ENCODE measurements around the gene TXK. TPM values are rescaled to one million over a fixed set of nuclear protein-coding genes. Genes with fewer than 3 reads are reported as not detected.

TXK gene
- total and polyA plus RNA-seq, 8 donors = 0.15 to 8.3 (median 1.2) TPM; not detected in 1

DNA sequence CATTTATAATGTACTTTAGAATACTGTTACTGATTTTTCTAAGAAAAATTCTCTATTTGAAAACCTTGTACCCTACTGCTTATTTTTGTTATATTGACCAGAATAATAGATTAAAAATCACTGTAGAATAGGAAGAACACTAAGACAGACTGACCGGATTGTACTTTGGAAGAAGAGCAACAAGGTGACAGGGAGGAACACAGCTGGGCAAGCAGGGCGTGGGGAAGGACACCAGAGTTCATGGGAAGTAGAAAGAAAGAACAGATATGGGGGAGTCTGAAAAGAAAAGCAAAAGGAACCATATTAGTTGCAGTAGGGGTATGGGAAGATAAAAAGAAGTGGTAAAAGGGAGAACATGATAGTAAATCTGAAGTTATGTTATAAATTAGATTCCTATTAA is 38.6 kb downstream of the TXK start:
- no peak for DNase-seq
- Histone ChIP-seq H3K27ac (no peak overlapping the region), H3K4me1 (no peaks in the 10 kb centered on the region), H3K27me3 (no peaks in the 10 kb centered on the region), H3K9me3 (no peaks in the 10 kb centered on the region), H3K4me3 (no peak overlapping the region), H3K36me3 (no peaks in the 10 kb centered on the region)
- WGBS, 5 donors = 64 to 79% (median 73%) methylated on average over 2 of the region's 2 CpGs
- no peak for TF ChIP-seq POLR2A (IDR thresholded peaks at IDR 0.05)
- no peak for TF ChIP-seq POLR2AphosphoS5 (IDR thresholded peaks at IDR 0.05)
- TF ChIP-seq EP300 (IDR thresholded peaks at IDR 0.05) = no peak
- TF ChIP-seq, protein P1, sequence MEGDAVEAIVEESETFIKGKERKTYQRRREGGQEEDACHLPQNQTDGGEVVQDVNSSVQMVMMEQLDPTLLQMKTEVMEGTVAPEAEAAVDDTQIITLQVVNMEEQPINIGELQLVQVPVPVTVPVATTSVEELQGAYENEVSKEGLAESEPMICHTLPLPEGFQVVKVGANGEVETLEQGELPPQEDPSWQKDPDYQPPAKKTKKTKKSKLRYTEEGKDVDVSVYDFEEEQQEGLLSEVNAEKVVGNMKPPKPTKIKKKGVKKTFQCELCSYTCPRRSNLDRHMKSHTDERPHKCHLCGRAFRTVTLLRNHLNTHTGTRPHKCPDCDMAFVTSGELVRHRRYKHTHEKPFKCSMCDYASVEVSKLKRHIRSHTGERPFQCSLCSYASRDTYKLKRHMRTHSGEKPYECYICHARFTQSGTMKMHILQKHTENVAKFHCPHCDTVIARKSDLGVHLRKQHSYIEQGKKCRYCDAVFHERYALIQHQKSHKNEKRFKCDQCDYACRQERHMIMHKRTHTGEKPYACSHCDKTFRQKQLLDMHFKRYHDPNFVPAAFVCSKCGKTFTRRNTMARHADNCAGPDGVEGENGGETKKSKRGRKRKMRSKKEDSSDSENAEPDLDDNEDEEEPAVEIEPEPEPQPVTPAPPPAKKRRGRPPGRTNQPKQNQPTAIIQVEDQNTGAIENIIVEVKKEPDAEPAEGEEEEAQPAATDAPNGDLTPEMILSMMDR (IDR thresholded peaks at IDR 0.05) = no peak
- intact Hi-C loops (cut with DNase I; ENCODE audit: low total_unique reads) = no loop called here

DNA sequence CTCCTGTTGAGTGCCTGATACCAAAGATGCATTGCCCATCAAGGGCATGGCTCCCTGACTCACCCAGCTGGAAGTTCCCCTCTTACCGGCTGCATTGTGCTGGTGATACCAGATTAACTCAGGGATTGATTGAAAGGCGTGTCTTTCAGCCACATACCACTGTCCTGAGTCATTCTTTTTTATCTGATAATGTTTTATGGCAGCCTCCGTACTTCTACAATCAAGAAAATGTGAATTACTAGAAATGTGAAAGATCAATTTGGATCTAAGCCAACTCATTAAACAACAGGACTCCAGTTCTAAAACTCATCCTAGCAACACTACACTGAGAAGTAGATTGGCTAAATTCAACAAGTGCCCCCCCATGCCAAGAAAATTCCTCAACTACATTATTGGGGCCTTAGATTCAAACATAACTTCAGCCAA is 40.0 kb downstream of the TXK start:
- 24 to 43% (median 29%) methylated on average over 3 of the region's 3 CpGs for WGBS, 5 donors
- H3K9me3 ChIP-seq = no peaks in the 10 kb centered on the region
- H3K4me1 ChIP-seq = no peaks in the 10 kb centered on the region
- no peaks in the 10 kb centered on the region for H3K27me3 ChIP-seq
- no peak overlapping the region for H3K4me3 ChIP-seq
- intact Hi-C loops (cut with DNase I; ENCODE audit: low total_unique reads) = no loop called here
- TF ChIP-seq EP300 (IDR thresholded peaks at IDR 0.05) = no peak
- no peak for TF ChIP-seq POLR2A (IDR thresholded peaks at IDR 0.05)
- TF ChIP-seq POLR2AphosphoS5 (IDR thresholded peaks at IDR 0.05) = no peak
- TF ChIP-seq, protein P1 (IDR thresholded peaks at IDR 0.05) = no peak
- DNase-seq = peak in 1 of 2 donors; percentile 26
- H3K36me3 ChIP-seq = no peaks in the 10 kb centered on the region
- no peak overlapping the region for H3K27ac ChIP-seq

DNA sequence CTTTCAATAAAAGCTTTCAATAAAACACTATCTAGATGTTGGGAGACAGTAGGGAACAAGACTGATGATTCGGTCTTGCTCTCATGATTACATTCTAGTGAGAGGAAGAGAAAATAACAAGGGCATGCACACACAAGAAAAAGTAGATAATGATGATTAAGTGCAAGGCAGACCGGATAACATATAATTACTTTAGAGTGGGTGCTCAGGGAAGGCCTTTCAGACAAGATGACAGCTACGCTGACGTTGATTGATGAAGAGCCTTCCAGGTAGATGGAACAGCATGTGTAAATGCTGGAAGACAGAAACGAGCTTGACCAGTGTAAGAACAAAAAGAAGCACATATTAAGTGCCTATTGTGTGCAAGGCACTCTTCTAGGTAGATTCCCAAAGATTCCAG is 43.4 kb downstream of the TXK start:
- Histone ChIP-seq H3K36me3 (no peaks in the 10 kb centered on the region), H3K4me3 (no peak overlapping the region), H3K4me1 (no peaks in the 10 kb centered on the region), H3K9me3 (no peaks in the 10 kb centered on the region), H3K27ac (no peak overlapping the region), H3K27me3 (no peaks in the 10 kb centered on the region)
- TF ChIP-seq POLR2A (IDR thresholded peaks at IDR 0.05) (no peak), POLR2AphosphoS5 (IDR thresholded peaks at IDR 0.05) (no peak), EP300 (IDR thresholded peaks at IDR 0.05) (no peak)
- TF ChIP-seq, protein P1 (IDR thresholded peaks at IDR 0.05) = no peak
- DNase-seq = no peak
- intact Hi-C loops (cut with DNase I; ENCODE audit: low total_unique reads) = no loop called here
- 58 to 75% (median 66%) methylated on average over 5 of the region's 5 CpGs for WGBS, 5 donors

DNA sequence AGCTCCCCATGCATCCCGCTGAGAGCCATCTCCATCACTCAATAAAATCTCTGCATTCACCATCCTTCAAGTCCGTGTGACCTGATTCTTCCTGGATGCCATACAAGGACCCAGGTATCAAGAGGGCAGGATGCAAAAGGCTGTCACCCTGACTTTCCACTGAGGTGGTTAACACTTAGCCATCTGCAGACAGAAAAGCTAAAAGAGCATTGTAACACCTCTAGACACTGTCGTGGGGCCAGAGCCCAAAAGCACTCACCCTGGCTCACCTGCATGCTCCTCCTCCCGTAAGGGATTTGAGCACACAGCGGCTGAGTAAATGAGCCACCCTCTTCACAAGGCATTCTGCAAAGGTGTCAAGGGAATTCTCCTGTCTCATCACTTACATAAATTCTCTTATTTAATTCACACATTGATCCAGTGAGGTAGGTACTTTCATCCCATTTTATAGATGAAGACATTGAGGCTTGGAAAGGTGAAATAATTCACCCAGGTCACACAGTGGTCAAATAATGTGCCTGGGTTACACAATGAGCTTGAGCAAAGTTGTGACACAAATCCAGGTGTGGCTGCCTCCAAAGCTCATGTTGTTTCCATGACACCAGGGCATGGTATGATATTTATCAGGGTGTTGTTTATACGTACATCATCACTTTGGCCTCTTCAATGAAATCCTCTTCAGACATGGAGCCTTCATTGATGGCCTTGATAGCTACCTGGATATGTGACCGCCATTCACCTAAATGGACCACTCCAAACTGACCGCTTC is 48.0 kb downstream of the TXK start:
- Histone ChIP-seq H3K9me3 (no peaks in the 10 kb centered on the region), H3K4me3 (no peak overlapping the region), H3K27me3 (no peaks in the 10 kb centered on the region), H3K27ac (no peak overlapping the region), H3K36me3 (no peaks in the 10 kb centered on the region), H3K4me1 (no peaks in the 10 kb centered on the region)
- intact Hi-C loops (cut with DNase I; ENCODE audit: low total_unique reads) = loop anchor here (10.0 kb wide), 2 partner anchors 81 to 151 kb away; no protein-coding TSS in a partner anchor
- TF ChIP-seq POLR2A (IDR thresholded peaks at IDR 0.05) (no peak), POLR2AphosphoS5 (IDR thresholded peaks at IDR 0.05) (no peak), EP300 (IDR thresholded peaks at IDR 0.05) (no peak)
- TF ChIP-seq, protein P1 (IDR thresholded peaks at IDR 0.05) = no peak
- 66 to 71% (median 67%) methylated on average over 8 of the region's 8 CpGs for WGBS, 5 donors
- no peak for DNase-seq
